Eye (tissue), 1 donor: ENCODE measurements around the gene KLHL22.
A peak's percentile ranks its signal among the peaks of the same experiment; 100 is the strongest.
"Not testable (repeated sequence)": the region's sequence is repeated elsewhere in the genome, so short reads cannot be mapped to it uniquely, and the experiment has no call there.

Experiments used
- DNase-seq: peaks from one replicate; pipeline ENCODE4 v3.0.0-alpha.2; 2015

Gene KLHL22

DNA sequence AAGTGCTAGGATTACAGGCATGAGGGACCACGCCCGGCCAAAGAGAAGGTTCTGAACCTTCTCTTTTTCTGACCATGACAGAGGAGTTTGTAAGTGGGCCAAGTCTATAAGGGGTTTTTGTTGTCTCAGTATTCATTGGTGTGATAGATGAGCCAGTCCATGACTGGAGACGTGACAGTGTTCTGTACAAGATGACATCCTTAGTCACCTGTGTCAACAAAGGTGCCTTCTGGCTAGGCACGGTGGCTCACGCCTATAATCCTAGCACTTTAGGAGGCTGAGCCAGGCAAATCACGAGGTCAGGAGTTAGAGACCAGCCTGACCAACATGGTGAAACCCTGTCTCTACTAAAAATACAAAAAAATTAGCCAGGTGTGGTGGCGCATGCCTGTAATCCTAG lies 4.2 kb upstream of the KLHL22 start:
- DNase-seq: no peak

DNA sequence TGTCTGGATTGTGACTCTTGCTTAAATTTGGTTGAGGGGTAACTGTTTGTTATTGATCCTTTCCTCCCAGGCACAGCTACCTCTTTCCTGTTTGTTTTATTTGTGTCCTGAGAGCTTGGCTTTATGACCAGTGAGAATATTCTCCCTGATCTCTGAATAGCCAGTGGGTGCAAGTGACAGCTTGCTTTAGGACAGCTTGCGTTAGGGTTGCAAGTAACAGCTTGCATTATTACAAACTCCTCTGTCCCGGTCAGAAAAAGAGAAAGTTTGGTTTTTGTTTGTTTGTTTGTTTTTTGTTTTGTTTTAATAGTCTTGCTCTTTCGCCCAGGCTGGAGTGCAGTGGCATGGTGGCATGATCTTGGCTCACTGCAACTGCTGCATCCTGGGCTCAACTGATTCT lies 3.3 kb upstream of the KLHL22 start:
- no peak for DNase-seq

DNA sequence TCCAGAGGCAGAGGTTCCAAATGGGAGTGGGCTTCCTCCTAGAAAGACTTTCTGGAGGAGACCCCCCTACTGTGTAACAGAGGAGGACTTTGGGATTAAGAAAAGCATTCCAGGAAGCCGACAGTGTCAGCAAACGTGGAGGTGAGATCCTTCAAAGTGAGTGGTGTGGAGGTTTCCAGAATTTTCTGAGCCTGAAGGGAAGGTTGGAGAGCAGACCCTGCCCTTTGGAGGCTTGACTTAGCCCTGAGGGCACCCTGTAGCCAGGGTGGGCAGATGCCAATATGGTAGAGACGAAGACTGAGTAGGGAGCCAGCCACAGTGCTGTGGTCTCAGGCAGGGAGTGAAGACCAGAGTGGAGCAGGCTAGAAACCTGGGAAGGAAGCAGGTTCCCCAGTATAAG lies 1.8 kb upstream of the KLHL22 start:
- no peak for DNase-seq

DNA sequence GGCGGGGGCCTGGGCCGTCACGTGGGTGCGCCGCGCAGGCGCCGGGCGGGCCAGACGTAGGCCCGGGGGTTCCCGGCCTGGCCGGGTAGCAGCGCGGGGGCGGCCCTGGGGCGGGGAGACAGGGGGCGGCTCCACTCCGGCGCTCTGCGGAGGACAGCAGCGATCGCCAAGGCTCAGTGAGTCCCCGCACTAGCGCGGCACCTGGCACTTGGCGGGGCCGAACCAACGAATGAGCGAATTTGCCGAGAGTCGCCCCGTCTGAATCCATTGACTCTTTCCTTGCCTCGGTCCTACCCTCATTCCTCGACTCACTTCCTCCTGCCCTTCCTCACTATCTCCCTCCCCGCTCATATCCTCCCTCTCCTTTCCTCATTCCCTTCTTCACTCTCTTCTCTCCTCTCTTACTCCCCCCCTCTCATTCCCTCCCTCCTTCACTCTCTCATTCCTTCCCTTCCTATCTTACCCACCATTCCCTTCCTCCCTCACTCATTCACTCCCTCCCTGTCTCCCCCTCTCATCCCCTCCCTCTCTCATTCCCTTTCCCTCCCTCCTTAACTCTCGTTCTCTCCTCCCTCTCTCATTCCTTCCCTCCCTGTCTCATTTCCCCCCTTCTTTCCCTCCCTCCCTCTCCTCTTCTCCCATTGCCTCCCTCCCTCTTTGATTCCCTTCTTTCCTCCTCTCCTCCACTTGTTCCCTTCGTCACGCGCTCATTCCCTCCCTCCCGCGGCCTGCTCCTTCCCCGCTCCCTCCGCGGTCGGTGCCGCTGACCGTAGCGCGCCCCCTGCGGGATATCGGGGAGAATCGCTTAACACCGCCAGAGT lies 476 bp upstream of the KLHL22 start:
- DNase-seq: peak; percentile 97

DNA sequence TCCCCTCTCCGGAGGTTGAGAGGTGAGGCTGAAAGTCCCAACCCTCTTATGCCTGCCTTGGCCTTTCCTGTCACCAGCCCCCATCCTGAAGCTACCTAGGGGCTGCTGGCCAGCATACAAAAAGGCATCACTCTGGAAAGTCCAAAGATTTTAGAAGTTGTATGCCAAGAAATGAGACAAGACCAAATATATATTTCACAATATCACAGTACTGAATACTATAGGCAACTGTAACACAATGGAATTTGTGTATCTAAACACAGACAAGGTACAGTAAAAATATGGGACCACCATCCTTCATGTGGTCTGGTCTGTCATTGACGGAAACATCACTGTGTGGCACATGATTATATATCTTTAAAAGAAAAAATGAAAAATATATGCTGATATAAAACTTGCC lies 4.2 kb downstream of the KLHL22 start:
- DNase-seq: no peak

DNA sequence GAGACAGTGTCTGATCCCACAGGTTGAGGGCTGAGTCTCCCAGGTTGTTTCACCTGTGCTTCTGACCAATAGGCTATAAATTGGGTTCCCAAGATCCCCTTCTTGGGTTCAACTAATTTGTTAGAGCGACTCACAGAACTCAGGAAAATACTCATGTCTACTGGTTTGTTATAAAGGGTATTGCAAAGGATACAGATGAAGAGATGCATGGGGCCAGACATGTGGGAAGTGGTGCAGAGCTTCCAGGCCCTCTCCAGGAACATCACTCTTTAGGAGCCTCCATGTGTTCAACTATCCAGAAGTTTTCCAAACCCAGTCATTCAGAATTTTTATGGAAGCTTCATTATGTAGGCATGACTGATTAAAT lies 4.7 kb downstream of the KLHL22 start:
- DNase-seq: no peak

DNA sequence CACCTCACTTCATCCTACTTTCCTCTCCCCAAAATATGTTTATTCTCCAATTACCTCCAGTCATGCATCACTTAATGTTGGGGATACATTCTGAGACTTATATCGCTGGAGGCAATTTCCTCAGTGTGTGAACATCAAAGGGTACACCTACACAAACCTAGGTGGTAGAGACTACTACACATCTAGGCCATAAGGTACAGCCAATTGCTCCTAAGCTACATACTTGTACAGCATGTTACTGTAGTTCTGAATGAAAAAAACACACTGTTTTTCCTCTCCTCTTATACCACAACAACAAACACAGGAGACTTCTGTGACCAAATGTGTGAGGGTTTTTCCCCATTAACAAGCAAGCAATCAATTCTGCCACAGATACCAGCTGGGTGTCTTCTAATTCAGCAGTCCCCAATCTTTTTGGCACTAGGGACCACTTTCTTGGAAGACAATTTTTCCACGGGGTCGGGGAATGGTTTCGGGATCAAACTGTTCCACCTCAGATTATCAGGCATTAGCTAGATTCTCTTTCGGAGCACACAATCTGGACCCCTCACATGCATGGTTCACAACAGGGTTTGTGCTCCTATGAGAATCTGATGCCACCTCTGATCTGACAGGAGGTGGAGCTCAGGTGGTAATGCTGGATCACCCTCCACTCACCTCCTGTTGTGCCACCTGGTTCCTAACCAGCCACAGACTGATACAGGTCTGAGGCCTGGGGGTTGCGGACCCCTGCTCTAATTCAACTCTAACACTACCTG lies 5.2 kb downstream of the KLHL22 start:
- no peak for DNase-seq

DNA sequence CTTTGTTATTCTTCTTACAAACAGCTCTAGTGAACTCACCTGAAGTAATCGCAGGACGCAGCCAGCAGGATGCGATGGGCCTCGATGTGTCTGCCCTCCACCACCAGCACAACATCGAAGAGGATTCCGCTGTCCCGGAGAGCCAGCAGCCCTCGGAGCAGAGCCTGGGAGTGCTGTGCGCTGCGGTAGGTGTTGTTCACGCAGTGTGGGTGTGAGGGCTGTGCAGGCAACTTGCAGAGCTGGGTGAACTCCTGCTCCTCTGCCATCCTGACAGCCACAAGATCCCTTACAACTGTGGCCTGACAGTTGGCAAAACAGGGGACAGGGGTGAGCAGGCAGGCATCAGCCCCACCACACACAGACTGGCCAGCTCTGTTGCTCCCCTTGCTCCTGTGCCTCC lies 6.6 kb downstream of the KLHL22 start:
- no peak for DNase-seq

DNA sequence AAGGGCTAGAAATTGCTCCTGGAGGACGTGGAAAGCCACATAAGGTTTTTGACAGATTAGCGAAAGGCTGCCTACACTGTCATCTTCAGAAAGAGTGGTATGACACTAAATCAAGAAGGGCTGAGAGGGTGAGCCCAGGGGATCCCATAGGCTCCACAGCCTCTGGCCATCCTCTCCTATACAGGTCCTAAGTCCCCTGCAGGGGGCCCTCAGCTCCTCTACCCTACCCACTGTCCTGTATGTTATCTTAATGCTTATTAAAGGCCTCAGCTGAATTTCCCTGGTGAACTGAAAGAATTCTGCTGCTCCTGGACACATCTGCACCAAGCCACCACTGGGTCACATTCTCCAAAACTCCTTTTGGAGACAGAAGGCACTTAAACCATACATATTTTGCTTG lies 7.9 kb downstream of the KLHL22 start:
- no peak for DNase-seq

DNA sequence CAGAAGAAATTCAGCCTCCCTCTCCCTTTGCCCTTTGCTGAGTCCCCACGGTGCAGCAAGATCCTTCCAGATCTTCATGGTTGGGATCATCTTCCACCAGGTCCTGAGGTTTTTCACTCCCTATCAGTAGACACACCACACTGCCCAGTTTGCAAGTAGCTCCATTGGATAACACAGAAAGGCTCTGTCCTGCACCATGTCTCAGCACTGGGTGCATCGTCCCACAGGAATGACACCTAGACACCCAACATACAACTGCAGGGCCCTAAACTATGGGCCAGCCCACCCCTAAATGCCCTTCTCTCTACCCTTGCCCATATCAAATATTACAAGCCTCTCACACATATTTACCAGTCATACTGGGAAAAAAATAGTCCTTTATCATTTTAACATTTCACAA lies 9.4 kb downstream of the KLHL22 start:
- DNase-seq: no peak

DNA sequence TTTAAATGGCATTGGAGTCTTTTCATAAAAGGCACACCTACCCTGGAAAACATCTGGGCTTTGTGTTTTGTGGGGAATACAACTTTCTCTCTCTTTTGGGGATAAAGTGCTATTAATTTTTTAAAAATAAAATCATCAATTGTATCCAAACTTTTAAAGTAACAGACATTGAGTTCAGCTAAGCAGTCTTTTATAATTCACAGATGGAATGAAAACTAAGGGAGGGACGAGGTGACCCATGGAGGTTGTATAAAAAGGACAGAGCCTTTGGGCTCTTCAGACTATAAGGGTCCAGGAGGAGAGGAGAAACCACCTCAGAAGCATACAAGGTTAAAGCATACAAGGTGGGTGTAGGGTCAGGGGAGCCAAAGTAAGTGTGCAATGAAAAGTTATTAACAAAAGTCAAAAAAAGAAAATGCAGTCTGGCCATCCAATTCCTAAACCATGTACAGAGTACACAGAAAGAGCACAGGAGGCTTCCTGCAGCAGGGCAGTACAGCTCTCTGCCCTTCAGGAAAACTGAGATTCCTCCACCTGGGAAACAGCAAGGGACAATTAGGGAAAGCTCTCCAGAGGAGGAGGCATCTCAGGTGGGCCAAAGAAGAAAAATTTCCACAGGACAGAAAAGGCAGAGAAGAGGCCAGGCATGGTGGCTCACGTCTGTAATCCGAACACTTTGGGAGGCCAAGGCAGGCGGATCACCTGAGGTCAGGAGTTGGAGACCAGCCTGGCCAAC lies 10.5 kb downstream of the KLHL22 start:
- DNase-seq: no peak

DNA sequence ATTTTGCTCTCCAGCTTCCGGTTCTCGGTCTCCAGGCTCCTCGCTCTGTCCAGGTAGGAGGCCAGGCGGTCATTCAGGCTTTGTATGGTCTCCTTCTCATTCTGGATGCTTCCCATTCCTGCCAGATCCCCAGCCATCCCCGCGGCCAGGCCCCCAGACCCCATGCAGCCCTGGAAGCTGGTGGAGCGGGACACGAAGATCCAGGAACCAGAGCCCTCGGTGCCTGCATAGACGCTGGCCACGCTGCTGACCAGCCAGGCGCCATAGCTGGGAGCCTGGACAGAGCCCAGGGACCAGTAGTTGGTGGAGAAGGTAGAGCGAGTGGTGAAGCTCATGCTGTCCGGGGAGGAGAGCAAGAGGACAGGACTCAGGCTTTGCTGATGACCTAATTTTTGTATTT lies 11.8 kb downstream of the KLHL22 start:
- no peak for DNase-seq

DNA sequence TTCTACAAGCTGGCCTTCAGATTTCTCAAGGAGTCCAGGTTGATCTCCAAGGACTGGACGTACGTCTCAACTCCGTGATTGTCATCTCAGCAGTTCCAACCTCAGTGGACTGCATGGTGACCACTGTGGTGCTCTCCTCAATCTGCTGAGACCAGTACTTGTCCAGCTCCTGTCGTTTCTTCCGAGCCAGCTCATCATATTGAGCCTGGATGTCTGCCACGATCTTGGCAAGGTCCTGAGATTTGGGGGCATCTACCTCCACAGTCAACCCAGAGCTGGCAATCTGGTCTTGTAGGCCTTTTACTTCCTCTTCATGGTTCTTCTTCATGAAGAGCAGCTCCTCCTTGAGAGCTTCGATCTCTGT lies 12.5 kb downstream of the KLHL22 start:
- not testable (repeated sequence) for DNase-seq

DNA sequence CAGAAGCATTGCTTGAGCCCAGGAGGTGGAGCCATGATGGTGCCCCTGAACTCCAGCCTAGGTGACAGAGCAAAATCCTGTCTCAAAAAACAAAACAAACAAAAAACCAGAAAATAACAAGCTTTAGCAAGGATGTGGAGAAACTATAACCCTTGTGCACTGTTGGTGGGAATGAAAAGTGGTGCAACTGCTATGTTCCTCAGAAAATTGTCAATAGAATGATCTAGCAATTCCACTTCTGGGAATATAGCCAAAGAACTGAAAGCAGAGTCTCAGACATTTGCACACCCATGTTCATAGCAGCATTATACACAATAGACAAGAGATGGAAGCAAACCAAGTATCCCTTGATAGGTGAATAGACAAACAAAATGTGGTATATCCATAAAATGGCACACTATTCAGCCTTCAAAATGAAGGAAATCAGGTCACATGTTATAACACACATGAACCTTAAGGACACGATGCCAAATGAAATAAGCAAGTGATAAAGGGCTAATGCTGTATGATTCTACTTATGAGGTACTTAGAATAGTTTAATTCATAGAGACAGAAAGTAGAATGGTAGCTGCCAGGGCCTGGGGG lies 15.9 kb downstream of the KLHL22 start:
- DNase-seq: no peak

DNA sequence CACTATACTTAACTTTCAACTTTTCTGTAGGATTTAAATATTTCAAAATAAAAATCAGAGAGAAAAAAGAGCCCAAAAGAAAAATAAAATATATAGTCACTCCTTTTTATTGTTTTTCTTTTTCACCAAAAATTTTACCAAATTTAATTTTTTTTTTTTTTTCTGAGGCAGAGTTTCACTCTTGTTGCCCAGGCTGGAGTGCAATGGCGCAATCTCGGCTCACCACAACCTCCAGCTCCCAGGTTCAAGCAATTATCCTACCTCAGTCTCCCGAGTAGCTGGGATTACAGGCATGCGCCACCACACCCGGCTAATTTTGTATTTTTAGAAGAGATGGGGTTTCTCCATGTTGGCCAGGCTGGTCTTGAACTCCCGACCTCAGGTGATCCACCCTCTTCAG lies 17.5 kb downstream of the KLHL22 start:
- not testable (repeated sequence) for DNase-seq

DNA sequence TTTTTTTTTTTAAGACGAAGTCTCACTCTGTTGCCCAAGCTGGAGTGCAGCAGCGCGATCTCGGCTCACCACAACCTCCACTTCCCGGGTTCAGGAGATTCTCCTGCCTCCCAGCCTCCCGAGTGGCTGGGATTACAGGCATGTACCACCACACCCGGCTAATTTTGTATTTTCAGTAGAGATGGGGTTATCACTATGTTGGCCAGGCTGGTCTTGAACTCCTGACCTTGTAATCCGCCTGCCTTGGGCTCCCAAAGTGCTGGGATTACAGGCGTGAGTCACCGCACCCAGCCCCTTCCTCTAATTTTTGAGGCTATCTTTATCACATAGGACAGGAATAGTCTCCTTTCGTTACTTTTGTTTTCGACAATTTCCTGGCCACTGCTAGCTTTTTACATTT lies 20.0 kb downstream of the KLHL22 start:
- DNase-seq: not testable (repeated sequence)

DNA sequence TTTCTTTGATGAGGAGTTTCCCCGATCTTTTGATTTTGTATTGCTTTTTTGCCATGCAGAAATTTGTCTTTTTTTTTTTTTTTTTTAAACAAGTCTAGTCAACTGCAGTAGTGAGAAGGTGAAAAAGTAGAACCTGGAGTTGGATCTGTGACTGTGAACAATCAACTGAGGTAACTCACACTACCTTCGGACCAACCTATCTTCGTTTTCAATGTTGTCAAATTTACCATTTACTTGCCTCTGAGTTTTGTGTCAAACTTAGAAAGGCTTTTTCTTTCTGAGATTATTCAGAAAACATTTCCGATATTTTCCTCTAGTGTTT lies 20.5 kb downstream of the KLHL22 start:
- DNase-seq: no peak

DNA sequence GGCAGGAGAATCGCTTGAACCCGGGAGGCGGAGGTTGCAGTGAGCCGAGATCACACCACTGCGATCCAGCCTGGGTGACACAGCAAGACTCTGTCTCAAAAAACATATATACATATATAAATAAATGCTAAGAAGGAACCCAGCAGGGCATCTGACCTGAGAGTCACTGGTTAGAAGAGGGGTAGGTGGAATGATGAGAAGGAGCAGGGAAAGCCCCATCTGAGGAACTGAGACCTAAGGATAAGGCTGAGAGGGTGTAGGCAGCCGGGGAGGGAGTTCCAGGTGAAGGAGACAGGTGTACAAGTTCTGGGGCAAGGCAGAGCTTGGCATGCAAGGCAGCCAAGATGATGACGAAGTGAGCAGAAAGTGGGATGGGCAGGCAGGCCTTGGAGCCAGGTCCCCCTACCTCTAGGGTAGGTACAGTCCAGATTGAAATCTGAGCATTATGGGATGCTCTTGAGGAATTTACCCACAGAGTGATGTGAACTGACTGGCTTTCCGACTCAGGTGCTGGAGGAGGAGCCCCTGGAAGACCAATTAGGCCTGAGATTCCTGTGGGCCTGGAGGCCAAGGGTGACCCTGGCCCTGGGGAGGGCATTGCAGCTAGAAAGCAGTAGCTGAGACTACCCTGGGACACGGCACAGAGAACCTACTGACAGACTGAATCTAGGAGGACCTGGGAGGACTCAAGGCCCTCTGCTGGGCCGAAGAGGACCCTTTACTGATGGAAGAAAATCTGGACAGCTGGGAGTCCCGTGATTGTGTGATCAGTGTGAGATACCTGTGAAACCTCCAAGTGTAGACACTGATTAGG lies 22.8 kb downstream of the KLHL22 start:
- no peak for DNase-seq

DNA sequence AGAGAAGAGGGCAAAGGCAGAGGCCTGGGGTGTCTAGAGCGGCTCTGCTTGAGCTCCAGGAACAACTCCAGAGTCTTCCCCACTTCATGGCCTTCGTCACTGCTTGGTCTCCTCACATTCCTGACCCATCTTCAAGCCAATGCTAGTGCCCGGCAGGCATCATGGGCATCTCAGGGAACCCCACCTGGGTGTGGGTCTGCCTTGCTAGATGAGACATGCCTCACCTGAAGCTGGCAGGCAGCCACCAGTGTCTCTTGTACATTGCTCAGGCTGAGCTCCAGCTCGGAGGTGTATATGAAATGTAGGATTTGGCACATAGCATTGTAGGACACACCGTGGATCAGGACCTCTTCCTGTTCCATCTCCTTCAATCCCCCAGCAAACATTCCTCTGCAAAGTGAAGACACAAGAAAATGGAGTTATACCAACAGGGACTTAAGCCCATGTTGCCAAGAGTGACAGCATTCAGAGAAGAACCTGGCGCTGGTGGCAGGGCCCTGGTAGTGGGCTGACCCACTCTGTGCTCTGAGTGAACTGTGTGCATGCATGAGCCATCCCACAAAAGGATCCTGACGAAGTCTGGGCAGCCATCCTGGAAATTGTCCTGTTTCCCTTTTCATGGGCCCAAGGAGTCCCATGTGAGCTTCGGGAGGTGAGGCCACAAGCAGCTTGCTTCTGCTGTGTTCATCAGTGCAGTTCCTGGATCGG lies 24.3 kb downstream of the KLHL22 start:
- DNase-seq: no peak

DNA sequence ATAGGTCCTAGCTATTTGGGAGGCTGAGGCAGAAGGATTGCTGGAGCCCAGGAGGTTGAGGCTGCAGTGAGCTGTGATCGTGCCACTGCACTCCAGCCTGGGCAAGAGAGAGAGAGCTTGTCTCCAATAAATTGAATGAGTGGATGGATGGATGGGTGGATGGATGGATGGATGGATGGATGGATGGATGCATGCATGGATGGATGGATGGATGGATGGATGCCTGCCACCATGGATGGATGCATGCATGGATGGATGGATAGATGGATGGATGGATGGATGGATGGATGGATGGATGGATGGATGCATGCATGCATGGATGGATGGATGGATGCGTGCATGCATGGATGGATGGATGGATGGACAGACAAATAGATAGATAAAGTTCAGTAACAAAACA lies 25.1 kb downstream of the KLHL22 start:
- not testable (repeated sequence) for DNase-seq

DNA sequence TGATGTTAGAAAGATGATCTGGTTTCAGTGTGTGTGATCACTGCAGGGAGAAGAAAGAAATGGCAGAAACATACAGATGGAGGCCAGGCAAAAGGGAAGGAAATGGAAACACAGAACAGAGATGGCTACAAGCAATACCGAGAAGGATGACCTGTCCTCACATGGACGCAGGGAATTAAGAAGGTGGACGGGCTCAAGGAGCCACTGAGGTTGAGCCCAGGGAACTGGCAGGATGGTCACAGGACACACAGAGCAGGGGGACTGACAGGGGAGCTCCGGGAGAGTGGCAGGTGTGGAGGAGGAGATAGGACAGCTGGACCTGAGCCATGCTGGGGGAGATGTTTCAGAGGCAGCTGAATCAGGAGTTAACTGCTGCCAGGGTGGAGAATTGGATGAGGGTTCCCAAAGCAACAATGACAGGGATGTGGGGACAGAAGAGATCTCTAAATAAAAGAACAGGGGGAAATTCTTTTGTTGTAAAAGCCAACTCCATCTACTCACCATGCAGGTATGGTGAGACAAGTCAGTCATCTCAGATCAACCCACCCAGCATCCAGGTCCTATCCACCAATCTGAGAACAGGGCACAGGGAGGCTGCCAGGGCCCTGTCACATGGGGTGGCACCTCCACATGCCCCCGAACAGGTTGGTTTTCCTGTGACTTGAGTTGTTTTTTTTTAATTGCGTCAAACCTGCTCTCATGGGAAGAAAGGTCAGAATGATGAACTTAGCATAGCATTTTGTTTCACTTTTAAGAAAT lies 26.3 kb downstream of the KLHL22 start:
- DNase-seq: no peak
